ENCODE measurements around the gene ITPR3. TPM values are rescaled to one million over a fixed set of nuclear protein-coding genes. Genes with fewer than 3 reads are reported as not detected.

Gene ITPR3
- total and polyA plus RNA-seq, 2 donors (not counting 3 experiments of a cell fraction or from before 2014, with no cell fraction given), result 28.8 to 52.2 TPM

GRCh38 chr6:33604941-33605854 lies 15.9 kb upstream of the ITPR3 start:
- no TSS peak for BruUV-seq (replicated peaks)
- ChIA-PET CTCF (no interaction called here), POLR2A (no interaction called here)
- H2AFZ ChIP-seq (ENCODE audit: low read depth, low read length), result no peak overlapping the region
- no peaks in the 10 kb centered on the region for H4K20me1 ChIP-seq (replicated peaks; ENCODE audit: control insufficient read depth, extremely low read depth, insufficient read depth, low read length)
- no peaks in the 10 kb centered on the region for H3K9me1 ChIP-seq (replicated peaks; ENCODE audit: control insufficient read depth, extremely low read depth, insufficient read depth, low read length)
- H3K4me1 ChIP-seq (ENCODE audit: control insufficient read depth, extremely low read depth, insufficient read depth, low read length), result peaks cover 12% of the 10 kb centered on the region
- H3K27me3 ChIP-seq (ENCODE audit: control insufficient read depth in 2 of 2, insufficient read depth in 2 of 2, low read length in 2 of 2), result no peaks in the 10 kb centered on the region
- no peak overlapping the region for H3K27ac ChIP-seq (ENCODE audit: insufficient read depth, low read depth, low read length)
- H3K79me2 ChIP-seq (ENCODE audit: control insufficient read depth, insufficient read depth, low read length), result no peaks in the 10 kb centered on the region
- DNase-seq (ENCODE audit: low read depth, low spot score) (no peak), FAIRE-seq (no peak)
- no peaks in the 10 kb centered on the region for H3K9me3 ChIP-seq (replicated peaks; ENCODE audit: control insufficient read depth, insufficient read depth, low read length)
- intact Hi-C loops (cut with micrococcal nuclease) (no loop called here), dilution Hi-C loops (cut with MboI; ENCODE audit: extremely low pct_ligation_motif_present, low sequenced_read_pairs) (no loop called here)
- H3K4me3 ChIP-seq (replicated peaks in 1 of 3; ENCODE audit: insufficient read depth in 1 of 3, low read depth in 1 of 3, low read length in 3 of 3), result no peak overlapping the region
- H3K36me3 ChIP-seq (ENCODE audit: control insufficient read depth in 2 of 2, extremely low read depth in 1 of 2, insufficient read depth in 2 of 2, low read length in 2 of 2), result no peaks in the 10 kb centered on the region
- no peak for TF ChIP-seq EZH2 (IDR thresholded peaks at IDR 0.05; ENCODE audit: borderline replicate concordance, low read depth, low read length, severe bottlenecking)
- no peak for TF ChIP-seq GATA2 (IDR thresholded peaks at IDR 0.05; ENCODE audit: insufficient read depth, insufficient read length, low read depth, low read length)
- TF ChIP-seq FOS (IDR thresholded peaks at IDR 0.05; ENCODE audit: borderline replicate concordance, insufficient read depth, low read length), result no peak
- TF ChIP-seq POLR2A (IDR thresholded peaks at IDR 0.05; ENCODE audit: low read depth, low read length), result no peak
- TF ChIP-seq JUN (IDR thresholded peaks at IDR 0.05; ENCODE audit: borderline replicate concordance, insufficient read depth, insufficient read length, low read depth), result no peak
- no peak for TF ChIP-seq CTCF (IDR thresholded peaks at IDR 0.05; ENCODE audit: extremely low read depth in 1 of 2, insufficient read depth in 1 of 2, low read depth in 1 of 2, low read length in 2 of 2)
- no peak for TF ChIP-seq POLR2AphosphoS5 (IDR thresholded peaks at IDR 0.05; ENCODE audit: insufficient read depth, low read depth, low read length)
- no peak for TF ChIP-seq MYC (IDR thresholded peaks at IDR 0.05; ENCODE audit: low read depth, low read length)
- TF ChIP-seq MAX (IDR thresholded peaks at IDR 0.05; ENCODE audit: insufficient read depth, insufficient read length), result no peak
- no peak overlapping the region for H3K9ac ChIP-seq (replicated peaks; ENCODE audit: extremely low read depth, insufficient read depth, low read length)
- no peak overlapping the region for H3K4me2 ChIP-seq (ENCODE audit: insufficient read depth, low read length)

Data from endothelial cell of umbilical vein (primary cell).